Right lobe of liver (tissue), 4 donors: ENCODE measurements around the gene LHPP.

Experiments used
- CTCF ChIP-seq, 4 donors: fragments of 200-600 bp in 3 of 4; fragments of 450-650 bp in 1 of 4; IDR thresholded peaks; one replicate each; pipeline versions ENCODE4 v1.5.1 to v1.8.0; 2016 to 2022; ENCODE audit warnings: antibody characterized with exemption in 4 of 4, mild to moderate bottlenecking in 2 of 4
- POLR2A ChIP-seq: fragments of 450-650 bp; IDR thresholded peaks from one replicate; pipeline ENCODE4 v1.6.1; 2017; ENCODE audit warnings: antibody characterized with exemption, mild to moderate bottlenecking
- donor health status: DM: no; HTN: no; CAD: no.
- donor health status: DM: no; HTN: no; CAD: no.
- donor health status: DM: no; HTN: yes; CAD: no.

- TF ChIP-seq POLR2A (no peak), CTCF (IDR thresholded peaks at IDR 0.05) (no peak)
Observed at GRCh38 chr10:124594240-124594639, 132.6 kb downstream of the LHPP start.
